Left renal cortex interstitium (tissue), 4 donors: ENCODE data around the gene KCTD4. TPM values are rescaled to one million over a fixed set of nuclear protein-coding genes. Genes with fewer than 3 reads are reported as not detected.

ENCODE experiments used
- DNase-seq, 4 donors: peaks; one replicate each; pipeline ENCODE4 v3.0.0-alpha.2; 2013; ENCODE audit warnings: low read depth in 4 of 4, low spot score in 2 of 4, missing footprints in 1 of 4
- polyA plus RNA-seq, 4 donors: library from polyadenylated mRNA; unstranded; fragments of 120-200 nt; gene quantifications; one replicate each; pipeline ENCODE4 v1.2.1, GENCODE V29; 2013; ENCODE audit not compliant: insufficient read length in 4 of 4

Gene KCTD4
- polyA plus RNA-seq, 4 donors, result 0.35 to 0.79 (median 0.56) TPM

DNA sequence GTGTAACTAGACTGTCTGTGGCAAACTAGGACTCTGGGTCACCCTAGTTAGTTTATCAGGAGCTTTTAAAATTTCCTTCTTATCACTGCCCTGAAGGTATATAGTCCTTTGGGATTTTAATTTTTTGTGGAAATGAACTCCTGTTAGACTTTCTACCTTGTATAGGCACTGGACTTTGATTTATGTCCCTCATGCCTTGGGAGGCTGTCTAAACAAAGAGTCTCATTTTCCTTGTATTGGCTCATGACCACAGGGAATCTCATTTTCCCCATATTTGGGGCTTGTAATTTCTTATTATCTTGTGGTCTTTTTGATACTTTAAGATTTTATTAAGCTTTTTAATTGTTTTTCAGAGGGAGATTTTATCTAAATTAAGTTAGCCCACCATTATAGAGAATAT, 21.4 kb downstream of the KCTD4 start:
- no peak for DNase-seq

DNA sequence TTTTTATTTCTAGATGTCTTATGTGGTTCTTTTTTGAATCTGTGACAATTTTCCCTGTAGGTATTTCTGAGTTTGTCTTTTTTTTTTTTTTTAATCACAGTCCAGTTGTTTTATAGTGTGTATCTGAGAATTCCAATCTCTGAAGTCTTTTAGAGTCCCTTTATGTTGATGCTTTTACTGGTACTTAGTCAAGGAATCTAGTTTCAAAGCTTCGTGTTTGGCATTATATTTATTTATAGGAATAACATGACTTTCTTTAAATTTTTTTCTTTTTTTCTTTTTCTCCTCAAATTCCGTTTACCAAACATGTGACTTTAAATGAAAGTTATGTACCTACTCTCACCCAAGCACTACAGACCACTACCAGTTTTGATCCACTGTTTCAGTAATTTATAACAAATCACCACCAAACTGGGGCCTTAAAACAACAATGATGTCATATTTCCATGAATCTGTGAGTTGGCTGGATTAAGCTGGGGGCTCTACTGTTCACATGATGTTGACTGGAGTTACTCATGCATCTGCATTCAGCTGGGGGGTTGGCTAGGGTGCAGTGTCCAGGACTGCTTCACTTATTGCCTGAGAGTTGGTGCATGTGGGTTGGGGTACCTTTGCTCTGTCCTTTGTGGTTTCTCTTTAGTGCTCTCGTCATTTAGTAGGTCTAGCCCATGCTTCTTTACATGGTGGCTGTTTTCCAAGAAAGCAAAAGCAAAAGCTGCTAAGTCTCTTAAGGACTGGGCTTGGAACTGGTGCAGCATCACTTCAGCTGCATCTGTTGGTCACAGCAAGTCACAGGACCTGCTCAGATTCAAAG, 22.3 kb downstream of the KCTD4 start:
- DNase-seq, result no peak

DNA sequence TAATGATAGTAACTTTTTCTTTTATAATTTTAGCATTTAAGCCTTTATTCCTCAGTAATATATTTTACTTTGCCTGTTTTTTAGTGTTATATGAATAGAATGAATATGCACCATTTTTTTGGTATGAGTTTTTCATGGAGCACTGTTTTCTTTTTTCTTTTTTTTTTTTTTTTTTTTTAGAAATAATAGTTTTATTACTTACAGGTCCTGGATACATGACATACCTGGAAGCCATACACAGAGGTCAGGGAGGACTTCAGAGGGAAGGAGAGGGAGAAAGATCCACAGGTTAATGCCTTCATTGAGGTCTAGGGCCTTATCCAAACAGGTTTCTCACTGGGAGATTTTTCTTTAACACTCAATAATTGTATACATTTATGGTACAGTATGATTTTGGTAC, 26.4 kb downstream of the KCTD4 start:
- DNase-seq, result no peak

DNA sequence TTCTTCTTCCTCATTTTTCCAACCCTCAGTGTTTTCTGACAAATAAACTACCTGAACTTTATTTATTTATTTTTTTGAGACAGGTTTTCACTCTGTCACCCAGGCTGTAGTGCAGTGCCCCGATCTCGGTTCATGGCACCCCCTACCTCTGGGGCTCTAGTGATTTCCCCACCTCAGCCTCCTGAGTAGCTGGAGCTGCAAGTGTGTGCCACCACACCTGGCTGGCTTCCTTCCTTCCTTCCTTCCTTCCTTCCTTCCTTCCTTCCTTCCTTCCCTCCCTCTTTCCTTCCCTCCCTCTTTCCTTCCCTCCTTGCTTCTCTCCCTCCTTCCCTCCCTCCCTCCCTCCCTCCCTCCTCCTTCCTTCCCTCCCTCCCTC, 32.3 kb downstream of the KCTD4 start:
- DNase-seq, result no peak

DNA sequence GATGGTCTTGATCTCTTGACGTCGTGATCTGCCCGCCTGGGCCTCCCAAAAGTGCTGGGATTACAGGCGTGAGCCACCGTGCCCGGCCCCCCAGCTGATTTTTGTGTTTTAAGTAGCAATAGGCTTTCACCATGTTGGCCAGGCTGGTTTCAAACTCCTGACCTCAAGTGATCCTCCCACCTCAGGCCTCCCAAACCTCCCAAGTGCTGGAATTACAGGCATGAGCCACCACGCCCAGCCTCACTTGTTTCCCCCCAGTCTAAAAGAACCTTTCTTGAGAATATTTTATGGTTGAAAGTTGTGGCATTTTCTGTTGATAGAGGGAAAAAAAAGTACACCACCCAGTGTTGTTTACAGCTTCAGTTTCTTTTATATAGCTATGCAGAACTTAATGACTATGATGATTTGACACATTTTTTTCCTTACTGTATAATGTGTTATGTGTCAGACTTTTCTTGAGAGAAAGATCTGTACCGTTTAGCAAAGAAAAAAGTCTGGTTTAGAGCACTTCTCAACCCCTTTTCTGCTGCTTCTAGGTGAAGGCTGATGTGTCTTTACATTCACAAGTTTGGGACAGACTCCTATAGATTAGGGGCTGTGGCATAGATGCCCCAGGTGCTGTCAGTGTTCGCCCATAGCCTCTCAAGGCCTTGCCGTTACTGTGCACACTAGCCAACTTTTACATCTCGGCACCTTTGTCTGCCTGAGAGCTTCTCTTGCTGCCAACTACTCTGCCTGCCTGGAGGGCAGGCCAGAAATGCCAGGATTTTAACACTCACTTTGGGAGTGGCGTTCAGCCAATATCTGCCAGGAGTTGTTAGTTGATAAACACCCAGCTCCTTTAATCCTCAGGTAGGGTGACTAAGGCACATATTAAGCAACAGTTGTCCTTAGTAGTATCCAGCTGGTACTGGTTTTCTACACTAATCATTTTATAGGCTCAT, 33.0 kb downstream of the KCTD4 start:
- DNase-seq, result no peak

DNA sequence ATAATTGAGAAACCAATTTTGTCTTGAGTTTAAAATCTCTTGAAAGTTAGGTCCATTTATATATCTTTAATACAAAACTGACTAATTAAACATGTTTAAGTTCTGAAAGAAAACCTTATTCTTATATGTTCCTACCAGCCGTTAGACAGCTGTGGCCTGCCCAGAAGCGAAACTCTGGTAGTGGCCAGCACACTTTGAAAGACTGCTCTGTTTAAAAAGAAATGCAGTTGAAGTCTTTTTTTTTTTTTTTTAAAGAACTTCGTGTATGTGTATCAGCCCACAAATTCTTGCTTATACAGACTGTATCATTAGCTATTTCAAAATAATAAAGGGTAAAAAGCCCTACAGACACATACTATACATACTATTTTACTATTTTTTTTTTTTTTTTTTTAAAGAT, 34.0 kb downstream of the KCTD4 start:
- DNase-seq, result no peak

DNA sequence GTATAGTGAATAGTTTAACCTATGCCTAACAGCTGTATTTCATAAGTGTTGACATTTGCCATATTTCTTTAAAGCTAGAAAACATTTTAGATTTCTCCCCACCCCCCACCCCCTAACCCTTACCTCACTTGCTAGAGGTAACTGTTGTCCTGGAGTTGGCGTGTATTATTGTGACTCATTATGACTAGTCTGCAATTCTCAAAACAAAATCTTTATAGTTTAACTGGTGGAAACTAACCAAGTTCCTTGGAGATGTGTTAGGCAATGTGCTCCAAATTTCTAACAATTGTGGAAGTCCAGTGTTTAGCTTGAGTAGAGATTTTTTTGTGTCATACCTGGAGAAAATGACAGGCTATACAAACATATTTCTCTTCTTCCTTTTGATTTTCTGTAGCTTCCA, 38.0 kb downstream of the KCTD4 start:
- DNase-seq, result no peak

DNA sequence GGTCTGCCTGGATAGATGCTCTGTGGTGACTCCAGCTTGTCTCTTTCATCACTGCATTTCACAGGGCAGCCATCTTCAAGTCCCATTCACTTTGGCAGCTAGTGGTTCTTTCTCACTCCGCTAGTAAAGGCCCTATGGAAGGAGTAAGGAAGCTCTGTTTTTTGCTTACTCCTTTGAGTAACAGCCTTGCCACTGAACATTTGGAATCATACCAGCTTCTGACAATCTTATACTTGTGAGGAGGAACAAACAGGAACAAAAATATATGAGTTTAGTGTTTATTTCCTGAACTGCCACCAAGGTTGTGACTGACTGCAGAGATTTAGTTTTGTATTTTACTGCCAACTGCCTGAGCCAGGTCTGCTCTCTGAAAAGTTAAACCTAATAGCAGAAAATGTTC, 38.7 kb downstream of the KCTD4 start:
- DNase-seq, result no peak

DNA sequence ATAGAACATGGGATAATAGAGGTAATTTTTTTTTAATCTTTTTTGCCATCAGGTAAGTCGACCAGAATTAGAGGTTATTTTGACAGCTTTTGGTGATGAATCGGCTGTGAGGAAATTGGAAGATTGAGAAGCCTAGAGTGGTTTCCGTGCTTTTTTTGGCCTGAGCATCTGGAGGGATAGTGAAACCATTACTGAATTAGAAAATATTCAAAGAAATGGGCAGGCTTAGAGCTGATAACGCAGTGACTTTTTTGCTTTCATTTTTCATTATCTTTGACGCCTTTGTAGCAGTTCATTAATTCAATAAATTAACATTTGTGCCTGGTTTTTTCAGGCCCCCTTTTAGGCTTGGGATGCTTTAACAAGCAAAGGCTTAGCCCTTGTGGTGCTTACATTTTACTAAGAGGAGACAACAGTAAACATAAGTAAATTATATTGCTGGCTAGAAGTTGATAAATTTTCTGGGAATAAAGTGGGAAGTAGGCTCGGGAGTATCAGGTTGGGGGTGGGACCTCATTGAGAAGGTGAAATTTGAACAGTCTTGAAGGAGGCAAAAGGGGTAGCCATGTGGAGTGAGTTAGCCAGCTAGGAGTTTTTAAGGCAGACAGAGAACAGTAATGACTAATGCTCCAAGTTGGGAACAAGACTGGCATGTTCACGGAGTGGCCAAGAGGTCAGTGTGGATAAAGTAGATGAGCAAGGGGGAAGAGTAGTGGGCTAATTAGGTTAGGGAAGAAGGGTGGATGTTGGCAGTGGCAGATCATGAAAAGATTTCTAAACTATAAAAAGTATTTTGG, 44.1 kb downstream of the KCTD4 start:
- DNase-seq, result no peak

DNA sequence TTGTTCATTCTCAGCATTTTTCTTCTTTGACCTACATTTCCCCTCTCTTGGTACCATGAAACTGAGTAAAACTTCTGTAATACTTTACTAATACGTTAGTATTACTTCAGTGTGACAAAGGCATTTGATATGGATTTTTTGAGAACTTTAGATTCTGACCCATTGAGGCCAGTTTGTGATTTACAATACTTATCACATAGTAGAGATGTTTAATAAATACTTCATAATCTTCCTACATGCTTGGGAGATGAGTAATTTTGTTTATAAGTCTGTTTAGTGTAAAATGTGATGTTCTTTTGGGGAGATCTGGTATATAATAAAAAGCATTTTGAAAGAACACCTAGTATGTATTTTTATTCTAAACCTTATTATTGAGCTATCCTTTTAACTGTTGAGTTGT, 50.9 kb downstream of the KCTD4 start:
- DNase-seq, result no peak

DNA sequence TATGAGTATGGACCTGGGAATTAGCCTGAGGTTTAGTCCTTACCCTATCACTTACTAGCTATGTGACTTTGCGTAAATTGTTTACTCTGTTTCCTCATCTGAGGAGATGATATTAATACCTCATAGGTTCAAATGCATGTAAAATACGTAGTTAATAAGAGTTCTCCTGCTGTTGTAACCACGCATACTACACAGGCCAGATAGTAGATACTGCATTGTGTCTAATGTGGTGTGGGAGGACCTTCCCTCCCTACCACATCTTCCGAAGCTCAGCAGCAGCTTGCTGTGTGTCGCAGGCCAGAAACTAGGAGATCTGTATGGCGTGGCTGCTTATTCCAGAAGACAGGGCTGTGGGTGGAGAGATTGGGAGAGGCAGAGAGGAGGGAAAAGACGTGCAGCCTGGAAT, 57.5 kb downstream of the KCTD4 start:
- DNase-seq, result no peak

Other genes starting within 250 kb of the KCTD4 start
- gene NUFIP1, start 211.6 kb downstream of the KCTD4 start, polyA plus RNA-seq, result 10 to 100 TPM; 10.9 to 13.1 (median 12.5) TPM
- 10 to 100 TPM; 53.6 to 63.7 (median 57.0) TPM for gene GPALPP1, start 211.5 kb downstream of the KCTD4 start, polyA plus RNA-seq
- 10 to 100 TPM; 24.9 to 32.8 (median 28.3) TPM for gene GTF2F2, start 80.5 kb downstream of the KCTD4 start, polyA plus RNA-seq
- 1,000 to 10,000 TPM; 6,025 to 6,976 (median 6,405) TPM for gene TPT1, start 140.1 kb upstream of the KCTD4 start, polyA plus RNA-seq
- 10 to 100 TPM; 22.6 to 29.3 (median 27.2) TPM for gene SLC25A30, start 217.3 kb upstream of the KCTD4 start, polyA plus RNA-seq